Vagina (tissue), 2 donors: ENCODE results near the gene CLEC4G.

Experiments
- CTCF ChIP-seq, 3 experiments: fragments of 450-650 bp in 2 of 3; fragments of 200-600 bp in 1 of 3; sonication (generic) in 1 of 3; IDR thresholded peaks; one replicate each; pipeline ENCODE4 v1.5.1; 2017 to 2019; ENCODE audit warnings: antibody characterized with exemption in 3 of 3, mild to moderate bottlenecking in 2 of 3, moderate library complexity in 2 of 3
- POLR2A ChIP-seq, 2 donors: fragments of 450-650 bp; IDR thresholded peaks; one replicate each; pipeline ENCODE4 v1.6.1; 2017; ENCODE audit warnings: antibody characterized with exemption in 2 of 2, mild to moderate bottlenecking in 2 of 2, moderate library complexity in 2 of 2
- POLR2AphosphoS5 ChIP-seq, 2 donors: sonication (generic); formaldehyde crosslinking; IDR thresholded peaks; one replicate each; pipeline ENCODE4 v1.9.0; 2017; ENCODE audit warnings: antibody characterized with exemption in 2 of 2, mild to moderate bottlenecking in 2 of 2, low read depth in 1 of 2; ENCODE audit not compliant: insufficient read depth in 1 of 2

- TF ChIP-seq POLR2A (IDR thresholded peaks at IDR 0.05) (no peak), CTCF (IDR thresholded peaks at IDR 0.05) (no peak), POLR2AphosphoS5 (IDR thresholded peaks at IDR 0.05; ENCODE audit: insufficient read depth in 1 of 2, low read depth in 1 of 2) (no peak)
Measured at GRCh38 chr19:7689165-7689564, 42.7 kb downstream of the CLEC4G start.
